HEK293 (cell line): Measurements from ENCODE around the gene TRPM6.
"Not testable (repeated sequence)": the region's sequence is repeated elsewhere in the genome, so short reads cannot be mapped to it uniquely, and the experiment has no call there.

Experiments
- CTCF ChIA-PET: fragments of 350-600 bp; formaldehyde crosslinking; extraction: SDS; loops from one replicate; lab custom pipeline; 2021; ENCODE audit warnings: antibody characterized with exemption; lab: Yijun Ruan, JAX
- POLR2A ChIA-PET: fragments of 300-600 bp; formaldehyde crosslinking; extraction: SDS; loops from one replicate; lab custom pipeline; 2020; ENCODE audit warnings: antibody characterized with exemption, inconsistent platforms; lab: Yijun Ruan, JAX
- H3K27ac ChIP-seq: fragments of 200-500 bp; sonication (Bioruptor generic); 2 replicates; pipeline ENCODE4 v1.5.1; 2014; ENCODE audit warnings: low read depth, low read length, control low read depth, inconsistent platforms; ENCODE audit errors: extremely low read depth
- H3K36me3 ChIP-seq, 2 experiments: fragments of 200-500 bp in 1 of 2; sonication (Bioruptor generic) in 1 of 2; 1 replicate in 1 of 2; 2 replicates in 1 of 2; pipeline ENCODE4 v1.5.1; 2014 to 2017; ENCODE audit warnings: inconsistent platforms in 2 of 2, low read length in 2 of 2; ENCODE audit not compliant: control insufficient read depth in 2 of 2, insufficient read depth in 1 of 2
- H3K4me1 ChIP-seq: fragments of 200-500 bp; sonication (Bioruptor generic); 2 replicates; pipeline ENCODE4 v1.5.1; 2014; ENCODE audit warnings: mild to moderate bottlenecking, low read length, inconsistent platforms; ENCODE audit not compliant: control insufficient read depth, insufficient read depth
- H3K4me3 ChIP-seq: 2 replicates; pipeline ENCODE4 v1.5.1; 2011; ENCODE audit warnings: low read depth, mild to moderate bottlenecking, control low read depth, low read length, moderate library complexity
- H3K9me3 ChIP-seq: fragments of 200-500 bp; sonication (Bioruptor generic); 2 replicates; pipeline ENCODE4 v1.5.1; 2014; ENCODE audit warnings: low read depth, low read length, inconsistent platforms; ENCODE audit not compliant: control insufficient read depth, insufficient read depth
- GLI2 ChIP-seq: fragments of 450-650 bp; formaldehyde crosslinking; IDR thresholded peaks from 2 replicates; pipeline ENCODE4; 2017; ENCODE audit warnings: missing biosample characterization, missing genetic modification characterization, low read depth, borderline replicate concordance
- GLIS2 ChIP-seq: fragments of 450-650 bp; formaldehyde crosslinking; IDR thresholded peaks from 2 replicates; pipeline ENCODE4 v1.5.1; 2016; ENCODE audit warnings: missing biosample characterization, missing genetic modification characterization
- KLF17 ChIP-seq: fragments of 450-650 bp; formaldehyde crosslinking; IDR thresholded peaks from 2 replicates; pipeline ENCODE4 v1.5.1; 2016; ENCODE audit warnings: missing biosample characterization, missing genetic modification characterization
- PRDM10 ChIP-seq: fragments of 450-650 bp; formaldehyde crosslinking; IDR thresholded peaks from 2 replicates; pipeline ENCODE4 v1.5.1; 2016; ENCODE audit warnings: missing biosample characterization, missing genetic modification characterization
- REST ChIP-seq: fragments of 450-650 bp; formaldehyde crosslinking; IDR thresholded peaks from 2 replicates; pipeline ENCODE4 v1.5.1; 2016; ENCODE audit warnings: missing biosample characterization, missing genetic modification characterization
- ZNF16 ChIP-seq: fragments of 450-650 bp; formaldehyde crosslinking; IDR thresholded peaks from 2 replicates; pipeline ENCODE4 v1.5.1; 2016; ENCODE audit warnings: low read depth, missing biosample characterization, missing genetic modification characterization
- ZNF19 ChIP-seq: fragments of 450-650 bp; formaldehyde crosslinking; IDR thresholded peaks from 2 replicates; pipeline ENCODE4; 2016; ENCODE audit warnings: missing biosample characterization, missing genetic modification characterization, low read depth
- ZNF350 ChIP-seq: fragments of 450-650 bp; formaldehyde crosslinking; IDR thresholded peaks from 2 replicates; pipeline ENCODE4 v1.5.0; 2017; ENCODE audit warnings: missing biosample characterization, mild to moderate bottlenecking, missing genetic modification characterization
- ZNF423 ChIP-seq: fragments of 450-650 bp; formaldehyde crosslinking; IDR thresholded peaks from 2 replicates; pipeline ENCODE4 v1.5.1; 2016; ENCODE audit warnings: missing biosample characterization, missing genetic modification characterization
- ZNF549 ChIP-seq: fragments of 450-650 bp; IDR thresholded peaks from 2 replicates; pipeline ENCODE4 v1.5.1; 2018; ENCODE audit warnings: missing biosample characterization, missing genetic modification characterization, mild to moderate bottlenecking, inconsistent platforms, moderate library complexity
- ZNF560 ChIP-seq: fragments of 450-650 bp; formaldehyde crosslinking; IDR thresholded peaks from 2 replicates; pipeline ENCODE4 v1.5.1; 2017; ENCODE audit warnings: missing biosample characterization, missing genetic modification characterization, borderline replicate concordance
- ZNF777 ChIP-seq: fragments of 450-650 bp; formaldehyde crosslinking; IDR thresholded peaks from 2 replicates; pipeline ENCODE4 v1.5.1; 2017; ENCODE audit warnings: missing biosample characterization, missing genetic modification characterization, borderline replicate concordance
- TF ChIP-seq, protein P1 (sequence below): fragments of 450-650 bp; formaldehyde crosslinking; optimal IDR thresholded peaks from 2 replicates; pipeline ENCODE3; 2016; ENCODE audit warnings: missing biosample characterization, mild to moderate bottlenecking, missing genetic modification characterization
- TF ChIP-seq, protein P2 (sequence below): fragments of 450-650 bp; formaldehyde crosslinking; IDR thresholded peaks from 2 replicates; pipeline ENCODE4 v1.5.1; 2016; ENCODE audit warnings: missing biosample characterization, missing genetic modification characterization, low read depth
- TF ChIP-seq, protein P3 (sequence below): fragments of 450-650 bp; formaldehyde crosslinking; conservative IDR thresholded peaks from 2 replicates; pipeline ENCODE4 v1.5.1; 2016; ENCODE audit warnings: low read depth, missing biosample characterization, missing genetic modification characterization

The TRPM6 gene

DNA sequence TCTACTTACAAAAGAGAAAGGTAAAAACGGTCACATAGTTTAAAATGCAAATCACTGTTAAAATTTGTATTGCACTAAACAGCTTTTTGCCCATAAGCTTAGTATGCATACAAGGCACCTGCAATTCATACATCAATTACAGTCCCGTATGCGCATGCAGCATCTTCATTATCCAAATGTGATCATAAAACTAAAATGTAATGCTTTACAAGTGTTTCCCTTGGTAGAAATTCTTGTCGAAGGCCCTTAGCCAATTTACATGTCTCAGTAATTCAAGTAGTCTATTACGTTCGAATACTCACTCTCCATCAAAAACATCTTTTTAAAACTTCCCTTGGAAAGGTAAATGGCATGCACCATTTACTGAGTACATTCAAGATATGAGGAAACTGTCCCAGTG is 32.6 kb downstream of the TRPM6 start:
- TF ChIP-seq KLF17 (tag by site-specific recombination) (no peak), GLIS2 (no peak), ZNF16 (tag by site-specific recombination) (no peak), ZNF19 (no peak), ZNF777 (no peak), PRDM10 (tag by site-specific recombination) (no peak), REST (tag by site-specific recombination) (no peak), ZNF350 (tag by site-specific recombination) (no peak), ZNF560 (no peak), ZNF423 (tag by site-specific recombination) (no peak), ZNF549 (tag by site-specific recombination) (no peak), GLI2 (tag by site-specific recombination) (no peak)
- TF ChIP-seq, protein P1, sequence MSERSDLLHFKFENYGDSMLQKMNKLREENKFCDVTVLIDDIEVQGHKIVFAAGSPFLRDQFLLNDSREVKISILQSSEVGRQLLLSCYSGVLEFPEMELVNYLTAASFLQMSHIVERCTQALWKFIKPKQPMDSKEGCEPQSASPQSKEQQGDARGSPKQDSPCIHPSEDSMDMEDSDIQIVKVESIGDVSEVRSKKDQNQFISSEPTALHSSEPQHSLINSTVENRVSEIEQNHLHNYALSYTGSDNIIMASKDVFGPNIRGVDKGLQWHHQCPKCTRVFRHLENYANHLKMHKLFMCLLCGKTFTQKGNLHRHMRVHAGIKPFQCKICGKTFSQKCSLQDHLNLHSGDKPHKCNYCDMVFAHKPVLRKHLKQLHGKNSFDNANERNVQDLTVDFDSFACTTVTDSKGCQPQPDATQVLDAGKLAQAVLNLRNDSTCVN (tag by site-specific recombination) = no peak
- TF ChIP-seq, protein P2, sequence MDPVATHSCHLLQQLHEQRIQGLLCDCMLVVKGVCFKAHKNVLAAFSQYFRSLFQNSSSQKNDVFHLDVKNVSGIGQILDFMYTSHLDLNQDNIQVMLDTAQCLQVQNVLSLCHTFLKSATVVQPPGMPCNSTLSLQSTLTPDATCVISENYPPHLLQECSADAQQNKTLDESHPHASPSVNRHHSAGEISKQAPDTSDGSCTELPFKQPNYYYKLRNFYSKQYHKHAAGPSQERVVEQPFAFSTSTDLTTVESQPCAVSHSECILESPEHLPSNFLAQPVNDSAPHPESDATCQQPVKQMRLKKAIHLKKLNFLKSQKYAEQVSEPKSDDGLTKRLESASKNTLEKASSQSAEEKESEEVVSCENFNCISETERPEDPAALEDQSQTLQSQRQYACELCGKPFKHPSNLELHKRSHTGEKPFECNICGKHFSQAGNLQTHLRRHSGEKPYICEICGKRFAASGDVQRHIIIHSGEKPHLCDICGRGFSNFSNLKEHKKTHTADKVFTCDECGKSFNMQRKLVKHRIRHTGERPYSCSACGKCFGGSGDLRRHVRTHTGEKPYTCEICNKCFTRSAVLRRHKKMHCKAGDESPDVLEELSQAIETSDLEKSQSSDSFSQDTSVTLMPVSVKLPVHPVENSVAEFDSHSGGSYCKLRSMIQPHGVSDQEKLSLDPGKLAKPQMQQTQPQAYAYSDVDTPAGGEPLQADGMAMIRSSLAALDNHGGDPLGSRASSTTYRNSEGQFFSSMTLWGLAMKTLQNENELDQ (tag by site-specific recombination) = no peak
- TF ChIP-seq, protein P3, sequence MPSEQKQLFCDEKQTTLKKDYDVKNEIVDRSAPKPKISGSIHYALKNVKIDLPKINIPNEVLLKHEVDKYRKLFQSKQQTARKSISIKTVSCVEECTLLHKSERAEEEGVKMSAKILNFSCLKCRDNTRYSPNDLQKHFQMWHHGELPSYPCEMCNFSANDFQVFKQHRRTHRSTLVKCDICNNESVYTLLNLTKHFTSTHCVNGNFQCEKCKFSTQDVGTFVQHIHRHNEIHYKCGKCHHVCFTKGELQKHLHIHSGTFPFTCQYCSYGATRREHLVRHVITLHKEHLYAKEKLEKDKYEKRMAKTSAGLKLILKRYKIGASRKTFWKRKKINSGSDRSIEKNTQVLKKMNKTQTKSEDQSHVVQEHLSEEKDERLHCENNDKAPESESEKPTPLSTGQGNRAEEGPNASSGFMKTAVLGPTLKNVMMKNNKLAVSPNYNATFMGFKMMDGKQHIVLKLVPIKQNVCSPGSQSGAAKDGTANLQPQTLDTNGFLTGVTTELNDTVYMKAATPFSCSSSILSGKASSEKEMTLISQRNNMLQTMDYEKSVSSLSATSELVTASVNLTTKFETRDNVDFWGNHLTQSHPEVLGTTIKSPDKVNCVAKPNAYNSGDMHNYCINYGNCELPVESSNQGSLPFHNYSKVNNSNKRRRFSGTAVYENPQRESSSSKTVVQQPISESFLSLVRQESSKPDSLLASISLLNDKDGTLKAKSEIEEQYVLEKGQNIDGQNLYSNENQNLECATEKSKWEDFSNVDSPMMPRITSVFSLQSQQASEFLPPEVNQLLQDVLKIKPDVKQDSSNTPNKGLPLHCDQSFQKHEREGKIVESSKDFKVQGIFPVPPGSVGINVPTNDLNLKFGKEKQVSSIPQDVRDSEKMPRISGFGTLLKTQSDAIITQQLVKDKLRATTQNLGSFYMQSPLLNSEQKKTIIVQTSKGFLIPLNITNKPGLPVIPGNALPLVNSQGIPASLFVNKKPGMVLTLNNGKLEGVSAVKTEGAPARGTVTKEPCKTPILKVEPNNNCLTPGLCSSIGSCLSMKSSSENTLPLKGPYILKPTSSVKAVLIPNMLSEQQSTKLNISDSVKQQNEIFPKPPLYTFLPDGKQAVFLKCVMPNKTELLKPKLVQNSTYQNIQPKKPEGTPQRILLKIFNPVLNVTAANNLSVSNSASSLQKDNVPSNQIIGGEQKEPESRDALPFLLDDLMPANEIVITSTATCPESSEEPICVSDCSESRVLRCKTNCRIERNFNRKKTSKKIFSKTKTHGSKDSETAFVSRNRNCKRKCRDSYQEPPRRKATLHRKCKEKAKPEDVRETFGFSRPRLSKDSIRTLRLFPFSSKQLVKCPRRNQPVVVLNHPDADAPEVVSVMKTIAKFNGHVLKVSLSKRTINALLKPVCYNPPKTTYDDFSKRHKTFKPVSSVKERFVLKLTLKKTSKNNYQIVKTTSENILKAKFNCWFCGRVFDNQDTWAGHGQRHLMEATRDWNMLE (tag by site-specific recombination) = no peak
- TF ChIP-seq, all 188 proteins: peak for 0
- ChIA-PET CTCF (no interaction called here), POLR2A (no interaction called here)
- H3K36me3 ChIP-seq = no peaks in the 10 kb centered on the region
- H3K27ac ChIP-seq = no peak overlapping the region
- no peaks in the 10 kb centered on the region for H3K9me3 ChIP-seq
- H3K4me1 ChIP-seq = no peaks in the 10 kb centered on the region
- no peak overlapping the region for H3K4me3 ChIP-seq

DNA sequence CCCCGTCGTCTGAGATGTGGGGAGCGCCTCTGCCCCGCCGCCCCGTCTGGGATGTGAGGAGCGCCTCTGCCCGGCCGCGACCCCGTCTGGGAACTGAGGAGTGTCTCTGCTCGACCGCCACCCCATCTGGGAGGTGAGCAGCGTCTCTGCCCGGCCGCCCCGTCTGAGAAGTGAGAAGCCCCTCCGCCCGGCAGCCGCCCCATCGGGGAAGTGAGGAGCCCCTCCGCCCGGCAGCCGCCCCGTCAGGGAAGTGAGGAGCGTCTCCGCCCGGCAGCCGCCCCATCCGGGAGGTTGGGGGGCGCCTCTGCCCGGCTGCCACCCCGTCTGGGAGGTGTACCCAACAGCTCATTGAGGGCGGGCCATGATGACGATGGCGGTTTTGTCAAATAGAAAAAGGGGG is 34.7 kb downstream of the TRPM6 start:
- CTCF ChIA-PET, H3K9me3 ChIP-seq, H3K4me3 ChIP-seq, POLR2A ChIA-PET, H3K27ac ChIP-seq, H3K4me1 ChIP-seq, H3K36me3 ChIP-seq: not testable (repeated sequence)
